D721Med (cell line): ENCODE measurements around the gene MED16.
"Not testable (repeated sequence)": the region's sequence is repeated elsewhere in the genome, so short reads cannot be mapped to it uniquely, and the experiment has no call there.

Experiments used
- DNase-seq: peaks from one replicate; pipeline ENCODE4 v3.0.0; 2011; ENCODE audit warnings: low spot score; ENCODE audit not compliant: insufficient read length
- FAIRE-seq: peaks from 2 replicates; lab custom pipeline; 2011; peaks lifted over from hg19 to GRCh38; lab: Jason Lieb, UNC
- CTCF ChIP-seq: IDR thresholded peaks from 2 replicates; pipeline ENCODE4 v1.5.1; 2012; ENCODE audit warnings: mild to moderate bottlenecking, control low read depth; ENCODE audit not compliant: insufficient read depth; ENCODE audit errors: missing control alignments

MED16 gene

GRCh38 chr19:899336-900042, 6.5 kb upstream of the MED16 start:
- FAIRE-seq (no peak), DNase-seq (no peak)

GRCh38 chr19:898663-899062, 5.7 kb upstream of the MED16 start:
- no peak for TF ChIP-seq CTCF
- no peak for FAIRE-seq
- no peak for DNase-seq

More at GRCh38 chr19:899336-900042, 6.5 kb upstream of the MED16 start:
- no peak for TF ChIP-seq CTCF

- FAIRE-seq: no peak
Measured at GRCh38 chr19:897442-898039, 4.6 kb upstream of the MED16 start.

GRCh38 chr19:896999-897398, 4.0 kb upstream of the MED16 start:
- no peak for DNase-seq
- FAIRE-seq: no peak
- TF ChIP-seq CTCF: no peak

More at GRCh38 chr19:897442-898039, 4.6 kb upstream of the MED16 start:
- no peak for DNase-seq
- TF ChIP-seq CTCF: no peak

GRCh38 chr19:896434-896833, 3.4 kb upstream of the MED16 start:
- DNase-seq (no peak), FAIRE-seq (no peak)
- no peak for TF ChIP-seq CTCF

GRCh38 chr19:892243-892893, 619 bp downstream of the MED16 start:
- TF ChIP-seq CTCF: no peak
- DNase-seq: no peak
- no peak for FAIRE-seq

GRCh38 chr19:891421-892200, 1.4 kb downstream of the MED16 start:
- DNase-seq, FAIRE-seq: not testable (repeated sequence)
